NCI-H748 (cell line): ENCODE measurements around the gene QSOX2.
A peak's percentile ranks its signal among the peaks of the same experiment; 100 is the strongest.

ENCODE experiments used
- DNase-seq: peaks from one replicate; lab custom pipeline; 2025; ENCODE audit not compliant: unreplicated experiment; lab: John Stamatoyannopoulos, UW

The QSOX2 gene, protein sequence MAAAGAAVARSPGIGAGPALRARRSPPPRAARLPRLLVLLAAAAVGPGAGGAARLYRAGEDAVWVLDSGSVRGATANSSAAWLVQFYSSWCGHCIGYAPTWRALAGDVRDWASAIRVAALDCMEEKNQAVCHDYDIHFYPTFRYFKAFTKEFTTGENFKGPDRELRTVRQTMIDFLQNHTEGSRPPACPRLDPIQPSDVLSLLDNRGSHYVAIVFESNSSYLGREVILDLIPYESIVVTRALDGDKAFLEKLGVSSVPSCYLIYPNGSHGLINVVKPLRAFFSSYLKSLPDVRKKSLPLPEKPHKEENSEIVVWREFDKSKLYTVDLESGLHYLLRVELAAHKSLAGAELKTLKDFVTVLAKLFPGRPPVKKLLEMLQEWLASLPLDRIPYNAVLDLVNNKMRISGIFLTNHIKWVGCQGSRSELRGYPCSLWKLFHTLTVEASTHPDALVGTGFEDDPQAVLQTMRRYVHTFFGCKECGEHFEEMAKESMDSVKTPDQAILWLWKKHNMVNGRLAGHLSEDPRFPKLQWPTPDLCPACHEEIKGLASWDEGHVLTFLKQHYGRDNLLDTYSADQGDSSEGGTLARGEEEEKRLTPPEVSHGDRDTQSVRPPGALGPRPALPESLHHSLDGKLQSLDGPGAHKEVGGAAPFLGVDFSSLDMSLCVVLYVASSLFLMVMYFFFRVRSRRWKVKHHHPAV

DNA sequence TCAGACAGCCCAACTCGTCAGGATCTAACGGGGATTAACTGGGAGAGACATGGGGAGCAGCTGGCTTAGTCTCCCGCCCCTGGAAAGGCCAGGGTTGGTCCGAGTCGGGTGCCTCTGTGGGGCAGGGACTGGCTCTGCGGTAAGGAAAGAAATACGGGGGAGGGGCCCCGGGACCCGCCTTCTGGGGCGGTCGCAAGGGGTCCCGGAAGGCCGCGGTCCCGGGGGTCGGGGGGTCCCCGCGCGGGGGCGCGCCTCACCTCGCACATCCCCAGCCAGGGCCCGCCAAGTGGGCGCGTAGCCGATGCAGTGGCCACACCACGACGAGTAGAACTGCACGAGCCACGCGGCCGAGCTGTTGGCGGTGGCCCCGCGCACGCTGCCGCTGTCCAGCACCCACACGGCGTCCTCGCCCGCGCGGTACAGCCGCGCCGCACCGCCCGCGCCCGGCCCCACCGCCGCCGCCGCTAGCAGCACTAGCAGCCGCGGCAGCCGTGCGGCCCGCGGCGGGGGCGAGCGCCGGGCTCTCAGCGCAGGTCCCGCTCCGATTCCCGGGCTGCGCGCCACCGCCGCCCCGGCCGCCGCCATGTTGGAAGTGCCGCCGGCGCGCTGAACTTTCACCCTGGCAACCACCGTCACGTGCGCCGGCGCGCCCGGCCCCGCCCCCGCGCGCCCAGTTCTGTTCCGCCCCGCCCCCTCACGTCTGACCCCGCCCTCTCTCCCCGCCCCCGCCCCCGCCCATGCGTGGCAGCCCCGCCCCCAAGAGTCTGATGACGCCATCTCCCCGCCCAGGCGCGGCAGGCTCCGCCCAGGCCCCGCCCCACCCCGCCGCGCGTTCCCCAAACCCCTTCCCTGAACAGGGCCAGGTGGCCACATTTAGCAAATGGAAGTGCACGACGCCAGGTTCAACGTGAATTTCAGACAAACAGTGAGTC lies at the start of gene QSOX2:
Gene QSOX2, minus strand, starts transcription at position 594 of the 932 bp plus-strand sequence. Its CDS starts 9 bp downstream, at position 585.
- peak; percentile 85 for DNase-seq

DNA sequence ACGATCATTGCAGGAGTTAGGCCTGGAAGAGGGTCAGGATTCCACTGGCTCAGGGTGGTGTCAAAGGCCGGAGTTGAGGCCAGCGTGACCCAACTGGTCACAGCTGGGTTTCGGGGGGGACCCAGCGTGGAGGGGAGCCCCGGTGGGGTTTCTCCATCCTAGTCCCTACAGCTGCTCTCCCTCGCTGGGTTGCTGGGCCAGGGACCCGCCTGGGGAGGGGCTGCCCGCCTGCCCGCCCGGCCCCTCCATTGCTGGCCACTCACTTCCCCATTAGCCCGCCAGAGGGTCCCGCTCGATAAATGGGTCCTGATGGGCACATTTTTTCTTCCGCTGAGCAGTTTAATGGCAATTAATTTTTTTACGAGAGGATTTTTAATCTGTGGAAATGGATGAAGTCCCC lies 49.4 kb upstream of the QSOX2 start:
- DNase-seq: no peak

DNA sequence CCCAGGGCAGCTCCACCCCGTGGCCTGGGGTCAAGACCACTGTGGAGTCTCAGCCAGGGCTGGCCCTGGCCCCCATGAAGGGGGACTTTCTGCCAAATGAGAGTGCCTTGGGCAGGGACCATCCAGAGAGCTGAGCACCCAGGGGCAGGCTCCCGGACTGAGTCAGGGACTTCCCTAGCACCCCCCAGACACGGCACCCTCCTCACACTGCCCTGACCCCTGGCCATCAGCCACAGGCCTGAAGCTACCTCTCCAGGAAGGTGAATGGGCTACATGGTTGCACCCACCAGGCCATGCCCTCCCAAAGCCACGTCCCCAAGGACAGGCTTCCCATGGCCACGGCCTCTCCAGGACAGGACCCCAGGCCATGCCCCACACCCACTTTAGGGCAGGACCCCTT lies 48.8 kb upstream of the QSOX2 start:
- no peak for DNase-seq

DNA sequence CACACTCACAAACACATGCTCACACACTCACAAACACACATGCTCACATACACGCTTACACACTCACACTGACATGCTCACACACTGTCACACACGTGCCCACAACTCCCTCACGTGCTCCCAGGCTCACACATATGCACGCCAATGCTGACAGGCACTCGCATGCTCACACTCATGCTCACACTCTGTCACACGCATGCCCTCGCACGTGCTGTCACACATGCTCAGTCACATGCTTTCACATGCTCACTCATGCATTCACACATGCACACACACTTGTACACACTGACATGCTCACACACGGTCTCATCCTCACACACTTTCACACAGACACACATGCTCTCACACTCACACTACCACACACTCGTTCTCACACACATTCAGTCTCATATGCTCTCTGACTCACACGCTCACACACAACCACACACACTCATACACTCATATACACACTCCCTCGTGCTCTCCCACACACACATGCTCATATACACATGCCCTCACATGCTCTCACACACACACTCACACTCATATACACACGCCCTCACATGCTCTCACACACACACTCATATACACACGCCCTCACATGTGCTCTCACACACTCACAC lies 48.0 kb upstream of the QSOX2 start:
- no peak for DNase-seq

DNA sequence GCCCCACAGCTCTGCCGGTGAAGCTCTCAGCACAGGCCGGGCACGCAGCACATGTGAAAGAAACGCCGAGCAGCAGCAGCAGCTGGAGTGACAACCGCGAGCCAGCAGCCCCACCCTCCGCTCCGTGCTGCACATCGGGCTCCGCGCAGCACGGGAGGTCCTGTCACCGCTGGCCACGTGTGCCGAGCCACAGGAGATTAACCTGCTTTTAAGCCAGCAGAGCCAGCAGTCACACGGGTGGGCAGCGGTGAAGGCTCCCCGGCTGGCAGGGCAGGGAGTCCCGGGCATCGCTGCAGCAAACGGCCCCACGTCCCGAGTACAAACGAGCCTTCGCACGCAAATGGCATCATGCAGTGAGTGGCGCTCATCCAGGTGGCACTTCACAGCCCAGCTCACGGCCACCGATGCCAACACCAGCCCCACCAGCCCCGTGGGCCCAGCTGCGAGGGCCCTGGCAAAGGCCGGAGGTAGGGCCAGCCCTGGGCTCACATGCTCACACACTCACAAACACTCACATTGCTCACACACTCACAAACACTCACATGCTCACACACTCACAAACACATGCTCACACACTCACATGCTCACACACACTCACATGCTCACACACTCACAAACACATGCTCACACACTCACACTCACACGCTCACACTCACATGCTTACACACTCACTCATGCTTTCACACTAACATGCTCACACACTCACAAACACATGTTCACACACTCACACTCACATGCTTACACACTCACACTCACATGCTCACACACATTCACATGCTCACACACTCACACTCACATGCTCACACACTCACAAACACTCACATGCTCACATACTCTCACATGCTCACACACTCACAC lies 47.2 kb upstream of the QSOX2 start:
- peak; percentile 41 for DNase-seq

DNA sequence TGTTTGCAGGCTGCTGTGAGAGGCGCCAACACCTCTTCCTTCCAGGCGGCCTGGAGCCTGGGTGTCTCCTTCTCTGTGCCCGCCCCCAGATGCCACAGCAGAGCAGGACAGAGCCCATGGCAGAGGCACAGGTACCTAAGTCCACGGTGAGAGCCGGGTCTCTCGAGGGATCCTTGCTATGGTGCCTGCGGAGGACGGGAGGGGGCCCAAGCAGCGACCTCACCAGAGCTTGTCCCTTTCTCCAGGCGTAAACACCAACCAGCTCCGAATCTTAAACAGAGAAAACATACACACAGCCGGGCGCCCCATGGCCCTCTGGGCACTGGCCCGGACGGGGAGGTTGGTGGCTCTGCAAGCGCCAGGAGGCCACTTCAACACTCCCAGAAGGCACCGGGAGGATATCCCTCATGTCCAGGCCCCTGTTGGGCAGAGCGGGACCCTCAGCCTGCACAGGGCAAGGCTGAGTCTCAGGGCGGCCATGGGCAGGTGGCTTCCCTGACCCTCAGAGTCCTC lies 46.5 kb upstream of the QSOX2 start:
- no peak for DNase-seq

DNA sequence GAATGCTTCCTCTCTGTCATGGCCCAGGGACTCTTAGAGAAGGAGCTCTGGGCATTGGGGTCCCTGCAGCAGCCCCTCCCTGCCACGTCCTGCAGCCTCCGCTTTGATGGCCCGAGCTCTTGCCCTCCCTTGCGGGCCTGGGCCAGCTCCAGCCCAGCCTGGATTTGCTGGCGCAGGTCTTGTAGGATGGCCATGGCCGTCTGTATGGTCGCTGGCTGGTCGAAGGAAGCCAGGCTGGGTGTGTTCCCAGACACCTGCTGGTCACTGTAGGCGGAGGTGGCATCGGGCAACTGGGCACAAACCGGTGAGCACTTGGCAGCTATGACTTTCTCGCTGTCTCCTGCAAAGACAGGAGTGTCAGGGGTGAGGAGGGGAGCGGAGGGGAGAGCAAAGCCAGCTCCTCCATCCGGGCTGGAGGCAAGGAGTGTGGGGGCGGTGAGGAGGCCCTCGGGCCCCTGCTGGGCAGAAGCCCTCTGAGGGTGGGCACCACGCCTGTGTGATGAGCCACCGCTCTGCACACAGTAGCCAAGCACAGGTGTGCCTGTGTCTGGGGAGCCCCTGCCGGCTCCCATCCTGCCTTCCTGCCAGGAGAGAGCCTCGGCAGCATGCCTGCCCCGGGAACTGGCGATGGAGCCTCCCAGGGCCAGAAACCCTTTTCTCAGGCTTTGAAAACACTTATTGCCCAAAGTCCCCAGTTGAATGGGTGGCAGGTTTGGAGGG lies 45.9 kb upstream of the QSOX2 start:
- DNase-seq: no peak

DNA sequence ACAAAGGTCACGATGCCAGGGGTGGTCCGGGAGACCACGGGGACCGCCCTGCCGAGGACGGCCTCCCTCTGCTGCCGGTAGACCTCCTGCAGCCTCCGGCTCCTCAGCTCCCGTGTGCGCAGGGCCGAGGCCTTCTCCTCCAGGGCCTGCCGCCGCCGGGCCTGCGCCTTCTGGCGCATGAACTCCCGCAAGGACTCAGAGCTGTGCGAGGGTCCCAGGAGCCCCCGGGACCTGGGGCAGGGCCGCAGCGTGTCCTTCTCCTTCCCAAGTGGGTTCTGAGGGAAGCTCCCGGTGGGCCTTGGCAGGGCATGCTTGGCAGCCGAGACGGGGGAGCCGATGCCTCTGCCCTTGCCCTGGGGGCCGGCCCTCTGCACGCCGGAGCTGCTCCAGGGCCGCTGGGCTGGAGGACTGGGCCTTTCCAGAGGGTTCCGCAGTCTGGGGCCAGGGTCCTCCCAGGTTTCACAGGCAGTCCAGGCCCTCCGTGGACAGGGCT lies 44.9 kb upstream of the QSOX2 start:
- no peak for DNase-seq

DNA sequence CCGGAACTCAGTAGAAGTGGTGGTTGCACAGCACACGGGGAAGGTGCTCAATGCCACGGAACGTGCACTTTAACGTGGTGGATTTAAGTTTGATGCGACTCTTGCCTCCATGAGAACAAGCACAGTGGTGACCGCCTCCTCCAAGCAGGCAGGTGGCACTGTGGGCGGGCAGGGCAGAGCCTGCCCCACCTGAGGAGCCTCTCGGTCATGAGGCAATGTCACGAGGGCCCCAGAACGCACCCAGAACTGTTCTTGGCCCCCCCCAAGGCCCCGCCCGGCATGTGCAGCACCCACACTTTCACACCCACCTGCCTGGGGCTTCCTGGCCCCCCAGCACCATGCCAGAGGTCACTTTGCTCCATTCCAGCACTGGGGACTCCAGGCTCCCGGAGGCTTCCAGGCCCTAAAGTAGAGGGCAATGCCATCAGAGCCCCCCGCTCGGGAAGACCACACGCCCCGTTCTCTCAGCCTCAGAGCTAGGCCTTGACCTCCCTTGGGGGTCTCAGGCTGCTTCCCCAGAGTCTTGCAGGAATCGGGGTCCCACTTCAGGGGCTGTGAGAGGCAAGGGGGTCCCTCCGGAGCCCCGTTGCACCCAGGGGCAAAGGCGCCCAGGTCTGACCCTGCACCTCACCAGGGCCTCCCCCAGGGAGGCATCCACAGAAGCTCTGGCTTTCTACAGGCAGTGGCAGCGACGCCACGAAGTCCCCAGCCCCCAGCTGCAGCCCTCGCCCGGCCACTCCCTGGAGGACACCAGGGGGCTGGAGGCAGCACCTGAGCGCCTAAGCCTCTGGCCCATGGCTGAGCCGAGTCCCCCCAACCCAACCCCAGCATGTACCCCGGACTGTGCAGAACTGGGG lies 44.3 kb upstream of the QSOX2 start:
- DNase-seq: no peak

DNA sequence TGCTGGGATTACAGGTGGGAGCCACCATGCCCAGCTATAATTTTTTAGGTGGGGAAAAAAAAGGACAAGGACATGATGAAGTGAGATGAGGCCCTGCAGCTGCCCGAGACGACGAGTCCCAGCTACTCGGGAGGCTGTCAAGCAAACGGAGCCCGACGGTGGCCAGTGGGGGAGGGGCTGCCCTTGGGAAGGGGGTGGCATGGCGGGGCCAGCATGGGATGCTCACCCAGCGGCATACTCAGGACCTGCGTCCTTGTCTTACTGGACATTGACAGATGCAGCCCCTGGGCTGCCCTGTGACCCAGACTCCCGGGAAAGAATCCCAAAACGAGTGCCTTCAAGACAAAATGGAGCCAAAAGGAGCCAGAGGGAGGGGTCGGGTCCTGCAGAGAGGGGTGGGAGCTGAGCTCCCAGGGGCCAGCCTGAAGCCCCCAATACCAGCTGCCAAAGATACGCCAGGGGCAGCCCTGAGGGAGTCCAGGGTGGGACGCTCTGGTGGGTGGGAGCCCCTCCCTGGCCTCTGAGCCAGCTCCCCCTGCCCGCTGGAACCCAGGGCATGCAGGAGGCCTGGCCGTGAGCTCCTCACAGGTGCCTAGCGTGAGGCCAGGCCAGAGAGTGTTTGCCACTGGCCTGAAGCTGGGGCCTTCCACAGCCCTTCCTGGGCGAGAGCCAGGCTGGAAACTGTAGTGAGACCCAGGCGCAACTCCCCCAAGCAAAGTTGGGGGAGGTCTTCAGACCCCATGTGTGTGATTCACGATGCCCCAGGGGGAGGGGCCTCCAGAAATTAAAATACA lies 42.5 kb upstream of the QSOX2 start:
- no peak for DNase-seq

DNA sequence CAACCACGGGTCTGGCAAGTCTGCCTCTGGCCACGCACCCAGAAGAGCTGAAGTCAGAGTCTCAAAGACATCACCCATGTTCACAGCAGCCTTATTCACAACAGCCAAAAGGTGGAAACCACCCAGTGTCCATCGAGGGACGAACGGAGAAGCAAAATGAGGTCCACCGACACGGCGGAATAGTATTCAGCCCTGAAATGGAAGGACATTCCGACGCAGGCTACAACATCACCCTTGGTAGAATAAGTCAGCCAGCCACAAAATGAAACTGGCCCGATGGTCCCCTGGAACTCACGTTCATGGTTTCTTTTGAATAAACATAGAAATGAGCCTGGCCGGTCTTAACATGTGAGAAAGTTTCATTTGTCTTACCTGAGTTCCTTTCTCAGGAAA lies 41.4 kb upstream of the QSOX2 start:
- no peak for DNase-seq

DNA sequence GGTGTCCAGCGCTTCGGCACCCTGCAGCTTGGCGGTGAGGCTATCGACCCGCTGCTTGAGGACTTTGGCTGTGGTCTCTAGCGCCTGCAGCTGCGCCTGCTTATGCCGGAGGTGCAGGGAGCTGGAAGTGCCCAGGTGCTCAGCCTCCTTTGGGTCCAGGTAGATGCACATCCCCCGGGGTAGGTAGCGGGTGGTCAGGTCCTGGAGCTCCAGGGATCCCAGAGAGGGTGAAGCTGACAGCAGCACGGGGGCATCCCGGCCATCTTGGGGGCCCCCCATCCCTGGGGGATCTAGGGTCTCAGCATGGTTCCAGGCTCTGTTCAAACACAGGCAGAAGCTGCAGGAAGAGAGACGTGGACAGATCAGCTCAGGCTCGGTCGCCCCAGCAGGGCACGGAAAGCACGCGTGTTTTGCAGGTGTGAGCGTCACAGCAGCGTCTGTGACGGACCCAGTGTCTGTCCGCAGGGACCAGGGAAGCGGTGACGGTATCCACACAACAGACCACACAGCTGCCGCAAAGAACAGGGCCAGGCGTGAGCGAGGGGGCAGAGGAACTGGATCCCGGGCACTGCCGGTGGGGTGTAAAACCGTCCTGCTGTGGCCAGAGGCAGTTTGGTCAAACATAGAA lies 40.9 kb upstream of the QSOX2 start:
- no peak for DNase-seq

DNA sequence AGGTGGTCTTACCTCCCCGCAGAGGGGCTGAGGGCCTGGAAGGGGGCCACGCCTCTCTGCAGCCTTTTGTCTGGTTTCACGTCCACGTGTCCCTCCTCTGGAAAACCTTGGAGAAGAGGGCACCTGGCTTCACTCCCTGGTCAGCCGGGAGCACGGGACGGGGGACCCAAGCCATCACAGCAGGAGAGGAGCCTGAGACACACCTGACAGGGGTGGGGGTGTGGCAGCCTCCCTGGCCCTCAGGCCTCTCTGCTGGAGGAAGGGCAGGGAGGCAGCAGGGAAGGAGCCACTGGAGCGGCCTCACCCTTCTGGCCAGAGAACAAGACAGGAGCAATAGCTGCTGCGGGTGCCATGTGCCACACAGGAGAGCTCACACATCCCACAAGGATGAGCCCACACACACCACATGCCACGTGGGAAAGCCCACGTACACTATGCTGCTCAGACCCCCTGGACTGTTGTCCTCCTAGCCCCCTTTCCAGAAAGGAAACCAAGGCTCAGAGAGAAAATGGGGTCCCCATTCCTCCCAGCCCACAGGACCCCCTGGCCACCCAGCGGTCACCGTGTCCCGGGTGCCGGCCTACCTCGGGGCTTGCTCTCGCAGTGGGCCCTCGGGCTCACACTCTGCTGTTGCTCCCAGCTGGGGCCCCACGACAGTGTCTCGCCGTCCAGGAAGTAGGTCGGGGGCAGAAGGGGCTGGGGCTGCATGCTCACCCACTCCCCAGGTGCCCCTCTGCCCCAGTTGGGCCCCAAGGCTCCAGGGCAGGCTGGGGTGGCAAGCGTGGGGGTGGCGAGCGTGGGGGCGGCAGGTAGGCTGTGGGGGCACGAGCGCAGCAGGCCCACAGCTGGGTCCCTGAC lies 40.1 kb upstream of the QSOX2 start:
- DNase-seq: no peak

DNA sequence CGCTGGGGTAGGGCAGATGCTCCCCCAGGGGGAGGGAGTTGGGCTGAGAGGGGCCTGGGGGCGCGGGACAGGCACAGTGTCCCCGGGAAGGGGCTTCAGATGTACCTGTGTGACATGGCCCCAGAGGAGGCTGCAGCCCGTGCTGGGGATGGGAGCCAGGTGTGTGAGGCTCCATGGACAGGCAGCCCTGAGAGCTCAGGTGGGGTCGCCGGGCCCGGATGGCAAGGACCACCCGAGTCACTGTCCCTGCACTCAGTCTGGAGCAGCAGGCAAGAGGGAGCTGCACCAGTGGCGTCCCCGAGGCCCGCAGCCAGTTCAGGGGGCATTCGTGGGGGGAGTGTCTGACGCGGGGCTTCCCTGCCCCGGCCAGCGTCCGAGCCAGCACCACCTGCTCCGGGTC lies 39.3 kb upstream of the QSOX2 start:
- DNase-seq: no peak

DNA sequence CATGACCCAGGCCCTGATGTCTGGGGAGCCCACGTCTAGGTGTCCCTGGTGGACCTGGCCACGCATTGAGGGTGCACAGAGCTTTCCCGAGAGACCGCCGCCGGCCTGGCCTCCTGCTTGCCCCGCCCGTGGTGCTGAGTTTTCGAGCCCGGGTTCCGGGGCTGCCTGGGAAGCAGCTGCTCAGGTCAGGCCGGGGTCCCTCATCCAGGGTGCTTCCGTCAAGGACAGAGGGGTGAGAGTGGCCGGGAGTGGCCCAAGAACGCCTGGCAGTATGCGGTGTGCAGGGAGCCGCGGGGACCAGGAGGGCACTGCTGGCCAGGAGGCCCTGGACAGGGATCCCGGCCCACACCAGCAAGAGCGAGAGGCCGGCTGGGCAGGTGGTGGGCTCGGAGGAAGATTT lies 38.7 kb upstream of the QSOX2 start:
- DNase-seq: no peak
